ENCODE measurements around the gene ATP5ME. TPM values are rescaled to one million over a fixed set of nuclear protein-coding genes. Genes with fewer than 3 reads are reported as not detected.

ATP5ME gene
- total and polyA plus RNA-seq, 8 donors, result 88.4 to 318 (median 115) TPM

- FAIRE-seq (no peak), DNase-seq (peak in 1 of 6 donors; percentile 35), ATAC-seq (no peak)
- intact Hi-C loops (cut with DNase I), result no loop called here
- H3K27me3 ChIP-seq, result no peaks in the 10 kb centered on the region
- H3K4me3 ChIP-seq, result no peak overlapping the region
- no peaks in the 10 kb centered on the region for H3K36me3 ChIP-seq
- no peaks in the 10 kb centered on the region for H3K9me3 ChIP-seq
- 76 to 81% methylated on average over 24 to 25 of the region's 25 CpGs for WGBS, 2 donors
- no peak overlapping the region for H3K27ac ChIP-seq
- peaks cover 0 to 7% (median 0%) of the 10 kb centered on the region in 3 donors for H3K4me1 ChIP-seq
- no peak for TF ChIP-seq CTCF (IDR thresholded peaks at IDR 0.05)
Observed at GRCh38 chr4:683247-683897, 9.3 kb upstream of the ATP5ME start.

- Histone ChIP-seq H3K27me3 (no peaks in the 10 kb centered on the region), H3K9me3 (no peaks in the 10 kb centered on the region), H3K36me3 (no peaks in the 10 kb centered on the region), H3K27ac (no peak overlapping the region), H3K4me3 (no peak overlapping the region), H3K4me1 (peaks cover 0 to 7% (median 0%) of the 10 kb centered on the region in 3 donors)
- ATAC-seq (no peak), FAIRE-seq (no peak), DNase-seq (peak in 1 of 6 donors; percentile 41)
- intact Hi-C loops (cut with DNase I), result no loop called here
- WGBS, 2 donors, result 68 to 74% methylated on average over 22 to 23 of the region's 23 CpGs
- TF ChIP-seq CTCF (IDR thresholded peaks at IDR 0.05), result no peak
Observed at GRCh38 chr4:682490-683172, 8.6 kb upstream of the ATP5ME start.

GRCh38 chr4:681736-682451 is 7.8 kb upstream of the ATP5ME start:
- Histone ChIP-seq H3K4me1 (peaks cover 0 to under 1% (median 0%) of the 10 kb centered on the region in 3 donors), H3K27me3 (no peaks in the 10 kb centered on the region), H3K36me3 (no peaks in the 10 kb centered on the region), H3K9me3 (no peaks in the 10 kb centered on the region), H3K4me3 (peak overlapping the region in 2 of 4 donors; percentile 11 to 27), H3K27ac (no peak overlapping the region)
- no peak for FAIRE-seq
- peak; percentile 34 to 72 (median 48) for ATAC-seq
- TF ChIP-seq CTCF (IDR thresholded peaks at IDR 0.05), result no peak
- 42 to 58% methylated on average over 51 to 54 of the region's 58 CpGs for WGBS, 2 donors
- peak in 4 of 6 donors; percentile 71 to 79 (median 76) for DNase-seq
- intact Hi-C loops (cut with DNase I), result no loop called here

GRCh38 chr4:680928-681645 is 7.0 kb upstream of the ATP5ME start:
- peak overlapping the region in 3 of 4 donors; percentile 18 to 44 (median 34) for H3K4me3 ChIP-seq
- no peaks in the 10 kb centered on the region for H3K4me1 ChIP-seq

More at GRCh38 chr4:680928-681645, 7.0 kb upstream of the ATP5ME start:
- no peak for TF ChIP-seq CTCF (IDR thresholded peaks at IDR 0.05)
- peak in 3 of 6 donors; percentile 65 to 83 (median 73) for DNase-seq
- no peak for FAIRE-seq
- peak; percentile 11 to 47 (median 36) for ATAC-seq
- 18 to 21% methylated on average over 39 to 56 of the region's 62 CpGs for WGBS, 2 donors
- Histone ChIP-seq H3K36me3 (no peaks in the 10 kb centered on the region), H3K27me3 (no peaks in the 10 kb centered on the region), H3K9me3 (no peaks in the 10 kb centered on the region), H3K27ac (no peak overlapping the region)
- intact Hi-C loops (cut with DNase I), result no loop called here
